22Rv1 (cell line): ENCODE measurements around the gene CPNE4.

Experiments used
- CTCF ChIP-seq: fragments of 450-650 bp; IDR thresholded peaks from 2 replicates; pipeline ENCODE4 v1.5.1; 2017; ENCODE audit warnings: mild to moderate bottlenecking
- ZFX ChIP-seq: fragments of 450-650 bp; IDR thresholded peaks from 2 replicates; pipeline ENCODE4 v1.6.1; 2017; ENCODE audit warnings: antibody characterized with exemption, borderline replicate concordance

DNA sequence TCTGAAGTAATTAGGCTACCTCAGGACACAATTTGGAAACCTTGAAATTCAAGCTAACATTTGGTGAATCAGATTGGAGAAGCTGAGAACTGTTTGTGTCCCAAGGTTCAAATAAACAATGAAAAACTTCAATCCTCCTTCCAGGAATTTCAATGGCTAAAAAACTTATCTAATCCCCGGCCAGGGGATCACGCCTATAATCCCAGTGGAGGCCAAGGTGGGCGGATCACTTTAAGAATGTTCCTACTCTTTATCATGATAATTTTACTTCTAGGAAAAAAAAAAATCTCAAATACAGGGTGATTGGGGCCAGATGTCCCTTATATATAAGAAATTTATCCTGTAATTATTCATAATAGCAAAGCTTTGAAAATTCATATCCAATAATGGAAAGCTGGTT is 139.0 kb downstream of the CPNE4 start:
- TF ChIP-seq CTCF (no peak), ZFX (no peak)
